Omental fat pad (tissue), 4 donors: ENCODE measurements around the gene DNAJB13. TPM values are rescaled to one million over a fixed set of nuclear protein-coding genes. Genes with fewer than 3 reads are reported as not detected.

ENCODE experiments used
- ATAC-seq: fragments of 150-250 bp; one replicate; pipeline ENCODE4 v1.9.1; 2016; ENCODE audit warnings: mild to moderate bottlenecking, moderate library complexity; ENCODE audit not compliant: low FRiP score
- DNase-seq: peaks from one replicate; pipeline ENCODE4 v3.0.0-alpha.2; 2019; ENCODE audit warnings: low spot score
- CTCF ChIP-seq, 3 donors: fragments of 450-650 bp; IDR thresholded peaks; one replicate each; pipeline ENCODE4 v1.5.1; 2016 to 2017; ENCODE audit warnings: antibody characterized with exemption in 3 of 3, mild to moderate bottlenecking in 3 of 3, moderate library complexity in 2 of 3
- total RNA-seq, 4 donors: library from RNA; depleted of rRNA; stranded (reverse); fragments of >200 nt; gene quantifications; one replicate each; pipeline ENCODE4 v1.1.0, GENCODE V29; 2016

DNAJB13 gene
- total RNA-seq, 4 donors from 2014 or later, result not detected

GRCh38 chr11:73975479-73975757 lies 24.6 kb downstream of the DNAJB13 start:
- DNase-seq (no peak), ATAC-seq (no peak)
- TF ChIP-seq CTCF (IDR thresholded peaks at IDR 0.05), result no peak

GRCh38 chr11:73976451-73977151 lies 25.8 kb downstream of the DNAJB13 start:
- no peak for ATAC-seq
- no peak for TF ChIP-seq CTCF (IDR thresholded peaks at IDR 0.05)
- no peak for DNase-seq

GRCh38 chr11:73977856-73978519 lies 27.2 kb downstream of the DNAJB13 start:
- DNase-seq (no peak), ATAC-seq (no peak)
- TF ChIP-seq CTCF (IDR thresholded peaks at IDR 0.05), result no peak

GRCh38 chr11:73978576-73979086 lies 27.8 kb downstream of the DNAJB13 start:
- no peak for TF ChIP-seq CTCF (IDR thresholded peaks at IDR 0.05)
- no peak for ATAC-seq
- DNase-seq, result no peak

GRCh38 chr11:73980001-73980961 lies 29.5 kb downstream of the DNAJB13 start:
- ATAC-seq (no peak), DNase-seq (no peak)
- no peak for TF ChIP-seq CTCF (IDR thresholded peaks at IDR 0.05)

GRCh38 chr11:73981051-73981805 lies 30.4 kb downstream of the DNAJB13 start:
- no peak for DNase-seq
- no peak for TF ChIP-seq CTCF (IDR thresholded peaks at IDR 0.05)
- no peak for ATAC-seq
